Liver (tissue), 9 donors: ENCODE data around the gene NDUFS5. TPM values are rescaled to one million over a fixed set of nuclear protein-coding genes. Genes with fewer than 3 reads are reported as not detected.
"Not testable (repeated sequence)": the region's sequence is repeated elsewhere in the genome, so short reads cannot be mapped to it uniquely, and the experiment has no call there.

Source experiments
- DNase-seq: peaks from one replicate; pipeline ENCODE4 v3.0.0-alpha.2; 2017; ENCODE audit warnings: low spot score
- H3K27ac ChIP-seq, 2 donors: one replicate each; pipeline ENCODE4 v1.7.0; 2013; ENCODE audit warnings: inconsistent platforms in 2 of 2, low read length in 2 of 2, control low read depth in 1 of 2, low read depth in 1 of 2, mild to moderate bottlenecking in 1 of 2
- H3K27me3 ChIP-seq, 4 donors: one replicate each; pipeline versions ENCODE4 v1.6.1 to v1.7.0; 2013; ENCODE audit warnings: low read length in 3 of 4, inconsistent platforms in 1 of 4, mild to moderate bottlenecking in 1 of 4, moderate library complexity in 1 of 4; ENCODE audit not compliant: control insufficient read depth in 4 of 4, insufficient read depth in 4 of 4
- H3K36me3 ChIP-seq, 4 donors: one replicate each; pipeline versions ENCODE4 v1.6.1 to v1.7.0; 2013; ENCODE audit warnings: low read length in 3 of 4, mild to moderate bottlenecking in 3 of 4, low read depth in 1 of 4, moderate library complexity in 1 of 4; ENCODE audit not compliant: control insufficient read depth in 4 of 4, insufficient read depth in 3 of 4
- H3K4me1 ChIP-seq, 4 donors: one replicate each; pipeline versions ENCODE4 v1.6.1 to v1.7.0; 2013; ENCODE audit warnings: low read length in 3 of 4, mild to moderate bottlenecking in 3 of 4, moderate library complexity in 1 of 4; ENCODE audit not compliant: control insufficient read depth in 4 of 4, insufficient read depth in 4 of 4
- H3K4me3 ChIP-seq, 3 donors: one replicate each; pipeline versions ENCODE4 v1.6.1 to v1.7.0; 2013; ENCODE audit warnings: low read length in 3 of 3, control low read depth in 1 of 3, low read depth in 1 of 3, mild to moderate bottlenecking in 1 of 3
- H3K9ac ChIP-seq, 2 donors: one replicate each; pipeline ENCODE4 v1.7.0; 2013; ENCODE audit warnings: low read length in 2 of 2, mild to moderate bottlenecking in 2 of 2, moderate library complexity in 2 of 2, control low read depth in 1 of 2, low read depth in 1 of 2
- H3K9me3 ChIP-seq, 4 donors: one replicate each; pipeline versions ENCODE4 v1.6.1 to v1.7.0; 2013; ENCODE audit warnings: low read length in 3 of 4; ENCODE audit not compliant: control insufficient read depth in 4 of 4
- ATF3 ChIP-seq: IDR thresholded peaks from 2 replicates; pipeline ENCODE4 v1.6.1; 2016; ENCODE audit warnings: antibody characterized with exemption
- CTCF ChIP-seq: fragments of 150-350 bp; IDR thresholded peaks from 2 replicates; pipeline ENCODE4 v1.5.1; 2017; ENCODE audit warnings: improper control_type of control experiment, low read depth, low read length; ENCODE audit not compliant: missing input control
- EGR1 ChIP-seq, 2 donors: IDR thresholded peaks; 2 replicates each; pipeline ENCODE4 v1.6.1; 2016 to 2018; ENCODE audit warnings: antibody characterized with exemption in 2 of 2, low read depth in 2 of 2
- FOXA1 ChIP-seq: IDR thresholded peaks from 2 replicates; pipeline ENCODE4 v1.6.1; 2016; ENCODE audit warnings: antibody characterized with exemption
- FOXA2 ChIP-seq: IDR thresholded peaks from 2 replicates; pipeline ENCODE4 v1.6.1; 2016; ENCODE audit warnings: antibody characterized with exemption
- HNF4A ChIP-seq, 2 donors: conservative IDR thresholded peaks; 2 replicates each; pipeline ENCODE4 v1.6.1; 2016; ENCODE audit warnings: antibody characterized with exemption in 2 of 2, mild to moderate bottlenecking in 2 of 2
- MAX ChIP-seq: IDR thresholded peaks from 2 replicates; pipeline ENCODE4 v1.6.1; 2016; ENCODE audit warnings: antibody characterized with exemption
- RAD21 ChIP-seq, 2 donors: IDR thresholded peaks; 2 replicates each; pipeline ENCODE4 v1.6.1; 2016; ENCODE audit warnings: antibody characterized with exemption in 2 of 2, mild to moderate bottlenecking in 2 of 2
- REST ChIP-seq: IDR thresholded peaks from 2 replicates; pipeline ENCODE4 v1.6.1; 2016; ENCODE audit warnings: antibody characterized with exemption, mild to moderate bottlenecking
- RXRA ChIP-seq, 2 donors: IDR thresholded peaks; 2 replicates each; pipeline ENCODE4 v1.6.1; 2017 to 2018; ENCODE audit warnings: antibody characterized with exemption in 2 of 2, mild to moderate bottlenecking in 1 of 2
- SP1 ChIP-seq: IDR thresholded peaks from 2 replicates; pipeline ENCODE4 v1.6.1; 2018; ENCODE audit warnings: antibody characterized with exemption, mild to moderate bottlenecking
- TAF1 ChIP-seq: conservative IDR thresholded peaks from 2 replicates; pipeline ENCODE4 v1.6.1; 2016; ENCODE audit warnings: antibody characterized with exemption, mild to moderate bottlenecking
- YY1 ChIP-seq: IDR thresholded peaks from 2 replicates; pipeline ENCODE4 v1.6.1; 2016; ENCODE audit warnings: antibody characterized with exemption, mild to moderate bottlenecking
- ZBTB33 ChIP-seq: IDR thresholded peaks from 2 replicates; pipeline ENCODE4 v1.6.1; 2016; ENCODE audit warnings: antibody characterized with exemption
- WGBS: extraction: QIAGEN DNeasy Blood & Tissue Kit; methylation state at CpG from one replicate; pipeline ENCODE4 v1.1.7; 2013; 5-methylcytosine and 5-hydroxymethylcytosine counted together
- polyA plus RNA-seq, 2 donors: library from polyadenylated mRNA; stranded (reverse) in 1 of 2; unstranded in 1 of 2; fragments of 200-250 nt in 1 of 2; fragments of >200 nt in 1 of 2; fragmentation: Nextera tagmentation in 1 of 2; extraction: Ambion mirVana in 1 of 2; gene quantifications; one replicate each; pipeline versions ENCODE4 v1.2.1 to v1.2.3, GENCODE V29; 2013 to 2015
- total RNA-seq, 2 donors: library from RNA; depleted of rRNA; stranded (reverse); fragments of >200 nt; gene quantifications; one replicate each; pipeline ENCODE4 v1.2.3, GENCODE V29; 2014
- donor health status: healthy.
- donor health status: healthy.
- donor health status: healthy.
- donor health status: healthy.
- donor health status: healthy.

The NDUFS5 gene
- total and polyA plus RNA-seq, 4 donors = 193 to 308 (median 236) TPM

- not testable (repeated sequence) for H3K9ac ChIP-seq, H3K36me3 ChIP-seq, H3K4me1 ChIP-seq, H3K27me3 ChIP-seq, H3K27ac ChIP-seq, DNase-seq, H3K9me3 ChIP-seq, H3K4me3 ChIP-seq
- 71% methylated on average over 1 of the region's 1 CpG for WGBS
Observed at GRCh38 chr1:38979380-38979779, 46.8 kb upstream of the NDUFS5 start.

GRCh38 chr1:38989979-38990378, 36.2 kb upstream of the NDUFS5 start:
- TF ChIP-seq RXRA (IDR thresholded peaks at IDR 0.05) (no peak), REST (no peak), FOXA2 (no peak), TAF1 (no peak), CTCF (no peak), SP1 (no peak), EGR1 (IDR thresholded peaks at IDR 0.05; ENCODE audit: low read depth in 2 of 2) (no peak), ATF3 (no peak), ZBTB33 (no peak), FOXA1 (no peak), RAD21 (IDR thresholded peaks at IDR 0.05) (no peak), YY1 (no peak), HNF4A (conservative IDR thresholded peaks at IDR 0.05) (no peak), MAX (no peak)
- H3K4me1 ChIP-seq = peaks cover 2 to 30% (median 27%) of the 10 kb centered on the region in 4 donors
- H3K9me3 ChIP-seq = no peaks in the 10 kb centered on the region
- peak overlapping the region in 1 of 2 donors; percentile 74 for H3K27ac ChIP-seq
- no peaks in the 10 kb centered on the region for H3K27me3 ChIP-seq
- no peak overlapping the region for H3K4me3 ChIP-seq
- peaks cover 0 to 2% (median 0%) of the 10 kb centered on the region in 4 donors for H3K36me3 ChIP-seq
- no peak overlapping the region for H3K9ac ChIP-seq
- no peak for DNase-seq
- whole genome bisulfite sequencing = 87% methylated on average over 2 of the region's 2 CpGs
